ENCODE results near the gene CAPN5.

DNA sequence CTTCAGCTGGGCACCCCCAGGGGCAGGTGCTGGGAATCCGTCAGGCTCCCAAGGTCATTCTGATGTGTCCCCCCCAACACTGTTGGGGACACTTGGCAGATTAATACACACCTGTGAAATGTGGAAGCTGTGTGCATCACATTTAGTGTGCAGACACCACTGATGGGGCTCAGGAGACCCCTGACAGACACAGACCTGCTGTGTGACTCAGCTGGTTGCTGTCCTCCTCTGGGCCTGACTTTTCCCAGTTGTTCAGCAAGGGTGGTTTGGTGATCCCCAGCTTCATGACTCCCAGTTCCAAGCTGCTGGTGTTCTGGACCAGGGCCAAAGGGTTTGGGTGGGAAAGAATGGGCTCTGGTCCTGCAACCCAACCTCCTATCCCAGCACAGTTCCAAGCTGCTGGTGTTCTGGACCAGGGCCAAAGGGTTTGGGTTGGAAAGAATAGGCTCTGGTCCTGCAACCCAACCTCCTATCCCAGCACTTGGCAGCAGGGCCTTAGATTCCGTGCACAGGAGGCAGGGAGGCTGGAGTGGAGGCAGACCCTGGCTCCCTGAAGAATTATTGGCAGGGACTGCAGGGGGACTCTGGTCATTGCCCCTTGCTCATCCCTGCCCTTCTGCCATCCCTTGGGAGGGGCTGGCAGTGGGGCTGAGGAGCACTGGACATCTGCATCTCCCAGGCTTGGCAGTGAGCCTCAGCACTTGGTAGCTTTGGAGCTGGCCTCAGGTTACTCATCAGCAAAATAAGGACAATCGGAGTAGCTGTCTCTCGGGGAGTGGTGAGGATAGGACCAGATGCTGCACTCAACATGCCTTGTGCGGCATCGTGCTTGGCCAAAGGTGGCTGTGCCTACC lies 27.4 kb downstream of the CAPN5 start:
- TF ChIP-seq, protein P1, sequence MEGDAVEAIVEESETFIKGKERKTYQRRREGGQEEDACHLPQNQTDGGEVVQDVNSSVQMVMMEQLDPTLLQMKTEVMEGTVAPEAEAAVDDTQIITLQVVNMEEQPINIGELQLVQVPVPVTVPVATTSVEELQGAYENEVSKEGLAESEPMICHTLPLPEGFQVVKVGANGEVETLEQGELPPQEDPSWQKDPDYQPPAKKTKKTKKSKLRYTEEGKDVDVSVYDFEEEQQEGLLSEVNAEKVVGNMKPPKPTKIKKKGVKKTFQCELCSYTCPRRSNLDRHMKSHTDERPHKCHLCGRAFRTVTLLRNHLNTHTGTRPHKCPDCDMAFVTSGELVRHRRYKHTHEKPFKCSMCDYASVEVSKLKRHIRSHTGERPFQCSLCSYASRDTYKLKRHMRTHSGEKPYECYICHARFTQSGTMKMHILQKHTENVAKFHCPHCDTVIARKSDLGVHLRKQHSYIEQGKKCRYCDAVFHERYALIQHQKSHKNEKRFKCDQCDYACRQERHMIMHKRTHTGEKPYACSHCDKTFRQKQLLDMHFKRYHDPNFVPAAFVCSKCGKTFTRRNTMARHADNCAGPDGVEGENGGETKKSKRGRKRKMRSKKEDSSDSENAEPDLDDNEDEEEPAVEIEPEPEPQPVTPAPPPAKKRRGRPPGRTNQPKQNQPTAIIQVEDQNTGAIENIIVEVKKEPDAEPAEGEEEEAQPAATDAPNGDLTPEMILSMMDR (IDR thresholded peaks at IDR 0.05): no peak
- TF ChIP-seq EZH2phosphoT487 (IDR thresholded peaks at IDR 0.05): no peak

Measured in neural progenitor cell (in vitro differentiated cells).